IMR-90 (cell line): Measurements from ENCODE around the gene FAM163A. TPM values are rescaled to one million over a fixed set of nuclear protein-coding genes. Genes with fewer than 3 reads are reported as not detected.

ENCODE experiments used
- ATAC-seq: fragments of 200-7000 bp; cut with Tn5 transposase; 2 replicates; pipeline ENCODE4 v1.9.1; 2020; ENCODE audit warnings: low read depth, mild to moderate bottlenecking, moderate library complexity
- BruUV-seq: library from RNA; stranded (reverse); fragments of 400-500 nt; replicated peaks from 2 replicates; lab custom pipeline; 2021; lab: Mats Ljungman, UMichigan
- CTCF ChIA-PET: fragments of 300-600 bp; formaldehyde crosslinking; extraction: SDS; loops from one replicate; lab custom pipeline; 2021; ENCODE audit warnings: antibody characterized with exemption; lab: Yijun Ruan, JAX
- POLR2A ChIA-PET: fragments of 300-600 bp; sonication (Branson Sonifier 250); formaldehyde crosslinking; loops from one replicate; lab custom pipeline; 2022; ENCODE audit warnings: antibody characterized with exemption; ENCODE audit not compliant: unreplicated experiment; lab: Charles Lee
- DNase-seq: peaks from one replicate; pipeline ENCODE4 v3.0.0; 2013
- H2AFZ ChIP-seq: replicated peaks from 2 replicates; pipeline ENCODE3; 2013; ENCODE audit warnings: low read length, mild to moderate bottlenecking; ENCODE audit not compliant: poor library complexity
- H2AK5ac ChIP-seq: 2 replicates; pipeline ENCODE4 v1.6.1; 2013; ENCODE audit warnings: low read depth, low read length, inconsistent platforms
- H2AK9ac ChIP-seq: replicated peaks from 2 replicates; pipeline ENCODE3; 2013; ENCODE audit warnings: mild to moderate bottlenecking, low read depth, low read length, moderate library complexity; ENCODE audit not compliant: poor library complexity
- H2BK120ac ChIP-seq: 2 replicates; pipeline ENCODE4 v1.6.1; 2013; ENCODE audit warnings: low read depth, low read length, inconsistent platforms
- H2BK15ac ChIP-seq: 3 replicates; pipeline ENCODE4 v1.6.1; 2013; ENCODE audit warnings: low read depth, low read length, inconsistent platforms
- H2BK20ac ChIP-seq: 2 replicates; pipeline ENCODE4 v1.6.1; 2013; ENCODE audit warnings: low read depth, mild to moderate bottlenecking, inconsistent platforms, low read length, moderate library complexity
- H2BK5ac ChIP-seq: 2 replicates; pipeline ENCODE4 v1.6.1; 2013; ENCODE audit warnings: mild to moderate bottlenecking, low read depth, low read length, inconsistent platforms; ENCODE audit not compliant: poor library complexity, severe bottlenecking
- H3K14ac ChIP-seq: replicated peaks from 2 replicates; pipeline ENCODE4 v1.6.1; 2013; ENCODE audit warnings: low read depth, low read length, inconsistent platforms
- H3K18ac ChIP-seq: 2 replicates; pipeline ENCODE4 v1.6.1; 2013; ENCODE audit warnings: low read depth, low read length, control low read depth
- H3K23ac ChIP-seq: 2 replicates; pipeline ENCODE4 v1.6.1; 2013; ENCODE audit warnings: low read depth, low read length, inconsistent platforms
- H3K27ac ChIP-seq: 2 replicates; pipeline ENCODE4 v1.5.1; 2013; ENCODE audit warnings: mild to moderate bottlenecking, control low read depth, low read length; ENCODE audit not compliant: insufficient read depth
- H3K27me3 ChIP-seq: 2 replicates; pipeline ENCODE4 v1.6.1; 2013; ENCODE audit warnings: low read length; ENCODE audit not compliant: control insufficient read depth, insufficient read depth
- H3K36me3 ChIP-seq: 2 replicates; pipeline ENCODE4 v1.6.1; 2013; ENCODE audit warnings: low read length, mixed read lengths; ENCODE audit not compliant: control insufficient read depth, insufficient read depth
- H3K4ac ChIP-seq: 2 replicates; pipeline ENCODE4 v1.6.1; 2013; ENCODE audit warnings: low read depth, low read length, inconsistent platforms
- H3K4me1 ChIP-seq: 2 replicates; pipeline ENCODE4 v1.6.1; 2013; ENCODE audit warnings: low read length, mixed read lengths; ENCODE audit not compliant: control insufficient read depth, insufficient read depth
- H3K4me2 ChIP-seq: 2 replicates; pipeline ENCODE4 v1.6.1; 2013; ENCODE audit warnings: low read depth, mild to moderate bottlenecking, control low read depth, low read length, moderate library complexity
- H3K4me3 ChIP-seq: 2 replicates; pipeline ENCODE4 v1.5.1; 2013; ENCODE audit warnings: low read depth, mild to moderate bottlenecking, control low read depth, low read length, moderate library complexity; ENCODE audit not compliant: insufficient read depth
- H3K56ac ChIP-seq: 2 replicates; pipeline ENCODE4 v1.6.1; 2013; ENCODE audit warnings: low read length, inconsistent platforms; ENCODE audit not compliant: insufficient read depth; ENCODE audit errors: extremely low read depth
- H3K79me1 ChIP-seq, 2 experiments: 2 replicates each; pipeline ENCODE4 v1.6.1; 2013; ENCODE audit warnings: low read length in 2 of 2, inconsistent platforms in 1 of 2, low read depth in 1 of 2
- H3K9ac ChIP-seq: 2 replicates; pipeline ENCODE4 v1.6.1; 2013; ENCODE audit warnings: low read depth, low read length, control low read depth
- H3K9me1 ChIP-seq: 2 replicates; pipeline ENCODE4 v1.6.1; 2013; ENCODE audit warnings: low read length, inconsistent platforms; ENCODE audit not compliant: insufficient read depth
- H3K9me3 ChIP-seq: 2 replicates; pipeline ENCODE4 v1.6.1; 2013; ENCODE audit warnings: low read length; ENCODE audit not compliant: control insufficient read depth, insufficient read depth
- H4K20me1 ChIP-seq: 2 replicates; pipeline ENCODE4 v1.6.1; 2013; ENCODE audit warnings: low read length, inconsistent platforms; ENCODE audit not compliant: insufficient read depth
- H4K5ac ChIP-seq: 2 replicates; pipeline ENCODE4 v1.6.1; 2013; ENCODE audit warnings: mild to moderate bottlenecking, low read depth, low read length, control low read depth
- H4K8ac ChIP-seq, 2 experiments: 2 replicates each; pipeline ENCODE4 v1.6.1; 2013; ENCODE audit warnings: low read depth in 2 of 2, low read length in 2 of 2, control low read depth in 1 of 2, inconsistent platforms in 1 of 2
- H4K91ac ChIP-seq: 2 replicates; pipeline ENCODE4 v1.6.1; 2013; ENCODE audit warnings: low read depth, low read length, inconsistent platforms; ENCODE audit not compliant: insufficient read depth
- FOS ChIP-seq: fragments of 150-350 bp; IDR thresholded peaks from 2 replicates; pipeline ENCODE4 v1.6.1; 2016; ENCODE audit warnings: low read depth, low read length
- MXI1 ChIP-seq: IDR thresholded peaks from 2 replicates; pipeline ENCODE4 v1.6.1; 2012; ENCODE audit warnings: low read depth, mild to moderate bottlenecking, low read length, moderate library complexity, borderline replicate concordance
- RCOR1 ChIP-seq: IDR thresholded peaks from 2 replicates; pipeline ENCODE4 v1.6.1; 2012; ENCODE audit warnings: mild to moderate bottlenecking, low read length, improper control_type of control experiment; ENCODE audit not compliant: insufficient replicate concordance
- SMC3 ChIP-seq: fragments of 150-350 bp; IDR thresholded peaks from 2 replicates; pipeline ENCODE4 v1.6.1; 2016; ENCODE audit warnings: low read depth, mild to moderate bottlenecking, antibody characterized with exemption, low read length, moderate library complexity
- WGBS, 2 experiments: methylation state at CpG; one replicate each; pipeline versions ENCODE4 v1.1.5 to v1.1.7; 2013; ENCODE audit warnings: missing lambda C conversion rate in 2 of 2; ENCODE audit not compliant: insufficient read length in 1 of 2; ENCODE audit errors: extremely low coverage in 2 of 2; 5-methylcytosine and 5-hydroxymethylcytosine counted together
- dilution Hi-C: fragments of 300-500 bp; cut with HindIII; formaldehyde crosslinking; loops from one replicate; pipeline ENCODE4 v1.14.3; 2018; ENCODE audit warnings: low sequenced_read_pairs; ENCODE audit not compliant: unreplicated experiment
- in situ Hi-C: fragments of 300-500 bp; cut with MboI; formaldehyde crosslinking; loops from 3 replicates; pipeline ENCODE4 v1.14.3; 2019; ENCODE audit warnings: low sequenced_read_pairs, inconsistent platforms, mixed read lengths
- intact Hi-C: fragments of 100-400 bp; cut with micrococcal nuclease; formaldehyde crosslinking; loops from 2 replicates; pipeline ENCODE4 v1.10.0; 2022
- polyA plus RNA-seq, 3 experiments: library from polyadenylated mRNA; depleted of rRNA; stranded (reverse); fragments of >200 nt; gene quantifications; 2 replicates each; pipeline ENCODE4 v1.2.3, GENCODE V29; 2012; ENCODE audit warnings: low replicate concordance in 1 of 3
- total RNA-seq: library from RNA; depleted of rRNA; stranded (reverse); fragments of >200 nt; gene quantifications from 2 replicates; pipeline ENCODE4 v1.2.3, GENCODE V29; 2012

Gene FAM163A
- total and polyA plus RNA-seq, 2 of the 4 experiments (the other 2 are of a cell fraction): not detected

GRCh38 chr1:179798213-179798863, 55.2 kb downstream of the FAM163A start:
- CTCF ChIA-PET: interaction anchor here (1.5 to 3.2 kb wide), 2 partner anchors 11 to 92 kb away, joined by 5 to 13 read pairs; no protein-coding TSS in a partner anchor
- Histone ChIP-seq H2AFZ (no peak overlapping the region), H3K9me3 (no peaks in the 10 kb centered on the region), H3K9ac (no peak overlapping the region), H3K79me1 (no peaks in the 10 kb centered on the region), H2AK9ac (no peak overlapping the region), H3K4me2 (no peak overlapping the region), H4K5ac (no peak overlapping the region), H2BK15ac (no peak overlapping the region), H2BK120ac (no peak overlapping the region), H3K56ac (no peak overlapping the region), H3K4me3 (no peak overlapping the region), H2BK20ac (no peak overlapping the region), H4K20me1 (no peaks in the 10 kb centered on the region), H3K27ac (no peak overlapping the region), H3K23ac (no peak overlapping the region), H3K4ac (no peak overlapping the region), H3K4me1 (no peaks in the 10 kb centered on the region), H2BK5ac (no peak overlapping the region), H3K14ac (no peak overlapping the region), H3K36me3 (no peaks in the 10 kb centered on the region), H3K18ac (no peak overlapping the region), H3K27me3 (peaks cover 62% of the 10 kb centered on the region), H2AK5ac (no peak overlapping the region), H4K8ac (no peak overlapping the region), H4K91ac (no peak overlapping the region), H3K9me1 (no peaks in the 10 kb centered on the region)
- dilution Hi-C loops (no loop called here), in situ Hi-C loops (no loop called here), intact Hi-C loops (no loop called here)
- no peak for ATAC-seq
- DNase-seq: no peak
- 38% methylated on average over 2 of the region's 10 CpGs; no CpG with 5 or more reads in 1 of the 2 experiments for WGBS, 2 experiments
- no peak for TF ChIP-seq RCOR1
- TF ChIP-seq SMC3: no peak
- no peak for TF ChIP-seq MXI1
- TF ChIP-seq FOS: no peak
- no TSS peak for BruUV-seq
- POLR2A ChIA-PET: no interaction called here
